GOT3 (cell line): Measurements from ENCODE around the gene KLF2.

Experiments used
- DNase-seq: peaks from one replicate; lab custom pipeline; 2025; ENCODE audit warnings: mixed read lengths; lab: John Stamatoyannopoulos, UW

KLF2 gene

GRCh38 chr19:16363852-16364230 is 39.2 kb downstream of the KLF2 start:
- DNase-seq = no peak

- no peak for DNase-seq
Measured at GRCh38 chr19:16364231-16364865, 39.7 kb downstream of the KLF2 start.

GRCh38 chr19:16365300-16365996 is 40.8 kb downstream of the KLF2 start:
- DNase-seq = no peak

- DNase-seq = no peak
Measured at GRCh38 chr19:16366056-16366432, 41.4 kb downstream of the KLF2 start.

GRCh38 chr19:16366433-16367260 is 42.0 kb downstream of the KLF2 start:
- no peak for DNase-seq

GRCh38 chr19:16367261-16367683 is 42.6 kb downstream of the KLF2 start:
- no peak for DNase-seq

GRCh38 chr19:16368385-16369305 is 44.0 kb downstream of the KLF2 start:
- DNase-seq = no peak

GRCh38 chr19:16369306-16369663 is 44.7 kb downstream of the KLF2 start:
- no peak for DNase-seq

GRCh38 chr19:16369664-16370576 is 45.3 kb downstream of the KLF2 start:
- DNase-seq = no peak

- no peak for DNase-seq
Measured at GRCh38 chr19:16370641-16371391, 46.2 kb downstream of the KLF2 start.

GRCh38 chr19:16371540-16371986 is 46.9 kb downstream of the KLF2 start:
- no peak for DNase-seq

GRCh38 chr19:16372065-16372915 is 47.7 kb downstream of the KLF2 start:
- DNase-seq = no peak

GRCh38 chr19:16373079-16373478 is 48.5 kb downstream of the KLF2 start:
- no peak for DNase-seq

- no peak for DNase-seq
Measured at GRCh38 chr19:16373532-16373931, 48.9 kb downstream of the KLF2 start.

GRCh38 chr19:16373989-16374388 is 49.4 kb downstream of the KLF2 start:
- no peak for DNase-seq

- DNase-seq = no peak
Measured at GRCh38 chr19:16374436-16374835, 49.8 kb downstream of the KLF2 start.

GRCh38 chr19:16375157-16375935 is 50.7 kb downstream of the KLF2 start:
- DNase-seq = no peak

GRCh38 chr19:16375936-16376185 is 51.2 kb downstream of the KLF2 start:
- no peak for DNase-seq

GRCh38 chr19:16376241-16376640 is 51.6 kb downstream of the KLF2 start:
- no peak for DNase-seq
